Lower leg skin (tissue), 4 donors: ENCODE data around the gene FBXL22. TPM values are rescaled to one million over a fixed set of nuclear protein-coding genes. Genes with fewer than 3 reads are reported as not detected.

Source experiments
- DNase-seq, 2 donors: peaks; one replicate each; pipeline ENCODE4 v3.0.0-alpha.2; 2019; ENCODE audit warnings: low spot score in 2 of 2
- H3K4me3 ChIP-seq: fragments of 200-600 bp; sonication (generic); 2 replicates; pipeline ENCODE4 v1.5.1; 2017; ENCODE audit warnings: mild to moderate bottlenecking, low read depth; ENCODE audit not compliant: poor library complexity, severe bottlenecking
- CTCF ChIP-seq, 3 donors: fragments of 450-650 bp; IDR thresholded peaks; one replicate each; pipeline ENCODE4 v1.5.1; 2016; ENCODE audit warnings: antibody characterized with exemption in 3 of 3, mild to moderate bottlenecking in 3 of 3, moderate library complexity in 2 of 3
- POLR2A ChIP-seq, 2 donors: fragments of 450-650 bp; IDR thresholded peaks; one replicate each; pipeline ENCODE4 v1.6.1; 2016 to 2017; ENCODE audit warnings: antibody characterized with exemption in 2 of 2, mild to moderate bottlenecking in 1 of 2, moderate library complexity in 1 of 2
- WGBS, 2 donors: methylation state at CpG; one replicate each; pipeline ENCODE4 v1.1.5; 2018; 5-methylcytosine and 5-hydroxymethylcytosine counted together
- intact Hi-C: fragments of 100-400 bp; cut with DNase I; formaldehyde crosslinking; loops from one replicate; pipeline ENCODE4 v1.15.0; 2023; ENCODE audit warnings: low total_unique reads
- total RNA-seq, 4 donors: library from RNA; depleted of rRNA; stranded (reverse); fragments of >200 nt; gene quantifications; one replicate each; pipeline ENCODE4 v1.1.0, GENCODE V29; 2016

The FBXL22 gene
- total RNA-seq, 4 donors from 2014 or later = 0.25 to 4.2 (median 1.2) TPM; not detected in 1

DNA sequence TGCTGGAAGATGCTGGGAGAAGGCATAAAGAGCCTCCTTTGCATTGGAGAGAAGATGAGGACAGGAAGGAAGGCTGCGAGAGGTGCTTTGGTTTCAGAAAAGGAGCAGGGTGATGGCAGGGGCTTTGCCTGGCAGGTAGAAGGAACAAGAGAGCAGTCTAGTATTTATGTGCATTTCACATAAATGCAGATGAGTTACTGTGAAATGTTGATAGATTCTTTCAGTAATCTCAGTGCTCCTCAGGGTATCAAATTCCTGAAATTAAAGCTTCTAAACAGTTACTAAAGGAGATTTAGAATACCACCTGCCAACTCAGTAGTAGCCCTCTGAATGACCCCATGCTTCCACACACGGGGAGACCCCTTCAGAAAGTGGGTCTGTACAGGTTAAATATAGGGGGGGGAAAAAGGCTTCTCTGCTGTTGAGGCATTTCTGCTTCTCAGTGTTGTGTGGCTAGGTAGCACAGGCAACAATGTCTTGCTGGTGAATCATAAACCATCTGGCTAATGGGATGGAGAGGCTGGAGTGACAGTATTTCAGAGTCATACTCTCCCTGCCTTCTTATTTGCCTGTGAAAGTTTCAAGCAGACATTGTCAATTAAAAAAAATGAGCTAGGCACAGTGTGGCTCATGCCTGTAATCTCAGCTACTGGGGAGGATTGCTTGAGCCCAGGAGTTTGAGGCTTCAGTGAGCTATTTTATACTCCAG, 14.3 kb upstream of the FBXL22 start:
- intact Hi-C loops = no loop called here
- WGBS, 2 donors = 83 to 85% methylated on average over 2 of the region's 2 CpGs
- DNase-seq = no peak
- TF ChIP-seq CTCF (IDR thresholded peaks at IDR 0.05) = no peak
- TF ChIP-seq POLR2A (IDR thresholded peaks at IDR 0.05) = no peak
- H3K4me3 ChIP-seq = no peak overlapping the region

DNA sequence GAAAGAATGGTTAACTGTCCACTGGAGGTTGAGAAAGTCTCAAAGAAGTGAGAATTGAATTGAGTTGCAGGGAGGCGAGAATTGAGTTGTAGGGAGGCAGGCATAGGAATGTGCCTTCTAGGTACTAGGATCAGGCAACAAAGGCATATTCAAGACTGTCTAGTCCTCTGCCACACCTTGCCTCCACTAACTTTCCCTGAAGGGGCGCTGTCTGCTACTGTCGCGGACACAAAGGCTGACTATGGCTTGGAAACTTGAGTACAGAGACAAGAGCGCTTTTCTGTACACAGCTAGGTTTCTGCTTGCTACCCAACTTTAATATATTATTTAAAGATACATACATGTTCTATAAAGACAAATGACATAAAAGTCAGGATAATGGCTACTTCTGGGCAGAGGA, 10.4 kb upstream of the FBXL22 start:
- 88 to 94% methylated on average over 5 of the region's 5 CpGs for WGBS, 2 donors
- no peak for DNase-seq
- intact Hi-C loops = no loop called here
- TF ChIP-seq CTCF (IDR thresholded peaks at IDR 0.05) = no peak
- TF ChIP-seq POLR2A (IDR thresholded peaks at IDR 0.05) = no peak
- no peak overlapping the region for H3K4me3 ChIP-seq

GRCh38 chr15:63587527-63587926, 9.7 kb upstream of the FBXL22 start:
- TF ChIP-seq POLR2A (IDR thresholded peaks at IDR 0.05) (no peak), CTCF (IDR thresholded peaks at IDR 0.05) (no peak)
- 71 to 76% methylated on average over 2 of the region's 2 CpGs for WGBS, 2 donors
- DNase-seq = no peak
- intact Hi-C loops = no loop called here
- H3K4me3 ChIP-seq = no peak overlapping the region

GRCh38 chr15:63588826-63589225, 8.4 kb upstream of the FBXL22 start:
- intact Hi-C loops = no loop called here
- WGBS, 2 donors = 93 to 96% methylated on average over 6 of the region's 6 CpGs

DNA sequence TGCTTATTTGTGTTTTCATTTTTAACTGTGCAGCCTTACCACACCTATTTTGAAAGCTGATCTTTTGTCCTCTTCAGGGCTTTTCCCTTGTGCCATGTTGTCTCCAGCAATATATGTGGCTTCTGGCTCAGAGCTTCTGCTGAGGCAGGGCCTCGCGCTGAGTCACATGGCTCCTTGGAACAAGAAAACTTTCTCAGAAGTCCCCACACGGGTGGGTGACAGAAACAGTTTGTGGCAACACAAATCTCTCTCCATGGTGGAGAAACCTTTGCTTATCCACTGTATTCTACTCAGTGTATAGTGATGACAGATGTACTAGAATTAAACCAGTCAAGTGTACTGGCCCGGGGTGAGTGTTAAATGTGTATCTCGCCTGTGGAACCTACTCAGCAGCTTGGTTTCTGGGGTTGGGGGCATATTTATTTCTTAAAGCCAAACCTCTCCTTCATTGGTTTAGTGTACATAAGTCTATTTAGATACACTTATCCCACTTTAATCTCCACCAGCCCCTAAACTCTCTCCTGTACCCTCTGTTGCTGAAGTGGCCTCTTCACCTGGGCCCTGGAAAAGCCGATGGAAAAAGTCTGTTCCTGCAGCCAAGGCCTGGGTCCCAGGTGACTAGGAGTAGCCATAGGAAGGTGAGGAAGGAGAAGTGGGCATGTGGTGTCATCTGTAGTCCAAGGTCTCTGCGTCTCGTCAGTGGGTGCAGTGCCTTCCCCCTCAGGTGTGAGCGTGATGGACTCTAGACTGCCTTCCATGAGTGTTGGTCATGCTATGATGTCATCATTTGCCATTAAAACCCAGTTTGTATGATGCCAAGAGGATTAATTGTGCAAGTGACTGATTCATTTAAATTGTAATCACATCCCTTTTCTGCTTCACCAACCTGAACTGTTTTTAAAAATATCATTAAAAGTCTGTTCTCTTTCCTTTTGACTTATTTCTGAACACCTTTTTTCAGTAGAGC, 3.2 kb upstream of the FBXL22 start:
- TF ChIP-seq CTCF (IDR thresholded peaks at IDR 0.05) (no peak), POLR2A (IDR thresholded peaks at IDR 0.05) (no peak)
- H3K4me3 ChIP-seq = no peak overlapping the region
- no peak for DNase-seq
- intact Hi-C loops = loop anchor here (10.0 kb wide), 1 partner anchor 69 kb away; no protein-coding TSS in a partner anchor
- WGBS, 2 donors = 75 to 88% methylated on average over 9 of the region's 9 CpGs

More at GRCh38 chr15:63588826-63589225, 8.4 kb upstream of the FBXL22 start:
- no peak overlapping the region for H3K4me3 ChIP-seq
- no peak for DNase-seq
- TF ChIP-seq POLR2A (IDR thresholded peaks at IDR 0.05) (no peak), CTCF (IDR thresholded peaks at IDR 0.05) (no peak)
